HG03280 (cell line): ENCODE data around the gene DHX32.

Source experiments
- ATAC-seq: cut with Tn5 transposase; IDR thresholded peaks from one replicate; pipeline ENCODE4 v1.9.1; 2021; ENCODE audit warnings: mild to moderate bottlenecking, moderate library complexity; ENCODE audit not compliant: unreplicated experiment

DHX32 gene

GRCh38 chr10:125816548-125816947, 64.5 kb downstream of the DHX32 start:
- no peak for ATAC-seq

- no peak for ATAC-seq
Measured at GRCh38 chr10:125815764-125816163, 65.3 kb downstream of the DHX32 start.

- ATAC-seq, result no peak
Measured at GRCh38 chr10:125812128-125812750, 68.9 kb downstream of the DHX32 start.

DNA sequence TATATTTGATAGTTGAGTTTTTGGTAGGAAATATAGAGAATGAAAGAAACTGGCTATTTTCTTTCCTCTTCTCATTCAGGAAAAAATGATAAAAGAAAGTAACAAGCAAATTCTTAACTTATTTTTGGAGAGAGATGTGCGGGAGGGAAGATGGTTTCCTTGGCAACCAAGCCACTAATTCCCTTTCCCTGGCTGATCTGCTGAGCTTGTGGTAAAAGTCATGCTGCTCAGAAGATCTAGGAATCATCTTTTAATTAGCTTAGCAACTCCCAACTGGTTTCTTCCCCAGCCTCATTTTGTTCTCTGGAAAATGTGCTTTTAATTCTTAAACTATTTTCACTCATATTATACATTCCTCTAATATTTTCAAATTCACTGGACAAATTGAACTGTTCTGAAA, 69.8 kb downstream of the DHX32 start:
- ATAC-seq, result no peak

GRCh38 chr10:125808047-125808446, 73.0 kb downstream of the DHX32 start:
- ATAC-seq, result no peak

GRCh38 chr10:125802739-125803138, 78.4 kb downstream of the DHX32 start:
- ATAC-seq, result no peak

DNA sequence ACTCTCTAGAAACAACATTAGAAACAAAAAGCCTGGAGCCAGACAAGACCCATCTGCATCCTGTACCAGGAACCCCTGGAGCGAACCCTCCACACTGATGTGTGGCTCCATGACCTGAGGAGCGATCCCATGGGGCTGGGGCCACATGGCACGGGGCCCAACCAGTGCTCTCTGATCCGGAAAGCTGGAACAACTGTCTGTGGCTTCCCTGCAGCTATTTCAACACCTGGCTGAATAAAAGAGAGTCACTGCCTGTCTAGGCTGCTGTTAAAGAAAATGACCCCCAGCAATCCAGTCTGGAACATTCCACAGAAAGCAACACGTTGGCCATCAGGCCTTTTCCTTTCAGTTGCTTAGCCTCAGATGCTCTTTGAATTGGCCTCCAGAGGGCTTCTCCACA, 79.0 kb downstream of the DHX32 start:
- no peak for ATAC-seq

DNA sequence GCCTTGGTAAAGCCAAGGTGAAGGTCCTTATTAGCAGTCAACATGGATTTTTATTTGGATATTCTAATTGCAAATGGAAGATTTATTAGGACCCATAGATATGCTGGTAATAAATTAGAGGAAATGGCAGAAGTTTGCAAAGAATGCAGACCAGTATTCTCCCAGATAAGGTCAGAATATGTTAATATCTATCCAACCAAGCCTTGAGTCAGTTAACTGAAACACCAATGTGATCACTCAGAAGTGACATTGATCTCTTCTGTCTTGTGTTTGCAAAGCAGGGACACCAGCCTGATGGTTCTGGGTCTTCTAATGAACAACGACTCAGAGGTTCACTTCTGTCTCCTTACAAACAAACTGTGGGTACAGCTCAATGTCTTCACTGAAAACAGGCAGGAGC, 79.5 kb downstream of the DHX32 start:
- ATAC-seq, result no peak

DNA sequence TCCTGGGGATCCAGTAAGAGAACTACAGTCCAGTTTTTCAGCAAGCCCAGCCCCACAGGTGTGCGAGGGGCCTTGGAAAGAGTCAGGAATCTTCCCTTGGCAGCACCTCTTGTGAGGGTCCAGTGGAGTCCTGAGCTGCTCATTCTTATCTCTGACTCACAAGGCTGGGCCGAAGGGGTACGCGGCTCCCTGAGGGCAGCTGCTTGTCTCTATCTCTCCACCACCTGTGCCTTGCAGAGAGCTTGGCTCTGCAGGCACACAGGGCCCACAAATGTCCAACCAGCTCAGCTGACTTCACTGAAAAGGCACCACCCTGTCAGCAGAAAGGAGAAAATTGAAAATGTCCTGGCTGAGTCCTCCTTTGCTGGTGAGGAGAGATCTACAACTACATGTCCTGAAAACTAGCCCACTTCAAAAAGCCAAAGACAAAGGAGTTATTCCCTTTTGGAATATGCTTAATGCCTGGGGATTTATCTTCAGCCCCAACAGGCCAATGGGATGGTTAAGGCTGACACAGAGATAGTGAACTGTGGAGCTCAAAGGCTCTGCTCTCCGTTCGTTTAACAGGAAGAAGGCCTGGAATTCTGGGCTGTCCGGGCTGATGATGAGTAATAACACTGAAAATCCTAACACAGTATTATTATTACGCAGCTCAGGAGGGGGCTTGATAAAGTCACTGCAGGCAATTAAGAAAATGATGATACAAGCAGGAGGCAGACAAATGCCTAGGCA, 81.5 kb downstream of the DHX32 start:
- ATAC-seq, result no peak

GRCh38 chr10:125797994-125798662, 83.0 kb downstream of the DHX32 start:
- no peak for ATAC-seq

DNA sequence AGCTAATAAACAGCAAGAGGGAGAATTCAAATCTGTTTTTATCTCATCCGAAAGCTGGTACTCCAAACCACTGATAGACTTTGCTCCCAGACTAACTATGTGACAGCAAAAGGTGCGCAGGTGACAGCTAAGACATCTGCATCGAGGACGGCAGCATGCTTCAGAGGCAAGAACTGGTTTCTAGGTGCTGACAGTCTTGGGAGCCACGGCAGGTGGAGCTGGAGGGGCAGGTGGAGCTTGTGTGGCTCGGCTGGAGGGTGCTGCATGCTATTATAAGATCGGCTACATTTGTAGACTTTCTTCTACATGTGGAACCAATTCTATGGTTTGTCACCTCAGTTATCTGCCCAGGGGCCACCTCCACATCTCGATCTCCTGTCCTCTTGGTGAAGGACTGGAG, 83.7 kb downstream of the DHX32 start:
- no peak for ATAC-seq

DNA sequence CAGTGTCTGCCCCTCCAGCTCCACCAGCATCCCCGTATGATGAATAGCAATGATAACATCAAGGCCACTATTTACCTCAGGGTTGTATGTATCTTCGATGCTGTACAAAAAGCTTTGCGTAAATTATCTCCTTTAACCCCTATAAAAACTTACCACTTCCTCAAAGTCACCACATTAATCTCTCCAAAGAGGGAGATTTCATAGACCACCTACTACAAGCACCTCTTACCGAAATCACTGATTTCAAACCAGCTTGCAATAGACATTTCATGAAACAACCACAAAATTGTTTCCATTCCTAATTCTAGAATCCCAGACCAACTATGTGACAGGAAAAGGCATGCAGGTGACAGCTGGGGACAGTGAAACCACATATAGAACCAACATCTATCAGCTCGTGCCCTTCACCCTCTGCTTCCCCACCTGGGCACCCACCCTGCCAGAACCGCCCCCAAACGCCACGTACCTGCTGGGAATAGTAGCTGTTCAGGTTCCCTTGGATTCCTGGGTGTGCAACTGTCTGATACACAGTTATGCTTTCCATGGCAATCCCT, 85.4 kb downstream of the DHX32 start:
- ATAC-seq, result no peak

DNA sequence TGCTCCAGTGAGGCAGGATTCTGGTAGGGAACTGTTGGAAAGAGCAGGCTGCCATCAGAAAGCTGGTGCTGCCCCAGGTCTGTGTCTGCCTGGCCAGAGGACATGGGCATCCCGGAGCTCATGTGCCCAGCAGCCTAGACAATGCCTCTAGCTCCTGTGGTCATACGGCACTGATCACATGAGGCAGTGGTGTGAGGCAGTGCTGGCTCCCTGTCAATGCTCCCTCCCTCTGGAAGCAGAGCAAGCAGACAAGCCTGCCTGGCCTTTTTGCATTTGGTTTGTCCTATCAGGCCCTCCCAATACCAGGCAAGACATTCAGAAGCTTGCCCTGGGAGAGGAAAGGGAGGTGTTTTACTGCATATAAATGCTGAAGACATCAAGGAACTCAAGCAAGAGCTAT, 86.0 kb downstream of the DHX32 start:
- no peak for ATAC-seq

- no peak for ATAC-seq
Measured at GRCh38 chr10:125792342-125793300, 88.5 kb downstream of the DHX32 start.

DNA sequence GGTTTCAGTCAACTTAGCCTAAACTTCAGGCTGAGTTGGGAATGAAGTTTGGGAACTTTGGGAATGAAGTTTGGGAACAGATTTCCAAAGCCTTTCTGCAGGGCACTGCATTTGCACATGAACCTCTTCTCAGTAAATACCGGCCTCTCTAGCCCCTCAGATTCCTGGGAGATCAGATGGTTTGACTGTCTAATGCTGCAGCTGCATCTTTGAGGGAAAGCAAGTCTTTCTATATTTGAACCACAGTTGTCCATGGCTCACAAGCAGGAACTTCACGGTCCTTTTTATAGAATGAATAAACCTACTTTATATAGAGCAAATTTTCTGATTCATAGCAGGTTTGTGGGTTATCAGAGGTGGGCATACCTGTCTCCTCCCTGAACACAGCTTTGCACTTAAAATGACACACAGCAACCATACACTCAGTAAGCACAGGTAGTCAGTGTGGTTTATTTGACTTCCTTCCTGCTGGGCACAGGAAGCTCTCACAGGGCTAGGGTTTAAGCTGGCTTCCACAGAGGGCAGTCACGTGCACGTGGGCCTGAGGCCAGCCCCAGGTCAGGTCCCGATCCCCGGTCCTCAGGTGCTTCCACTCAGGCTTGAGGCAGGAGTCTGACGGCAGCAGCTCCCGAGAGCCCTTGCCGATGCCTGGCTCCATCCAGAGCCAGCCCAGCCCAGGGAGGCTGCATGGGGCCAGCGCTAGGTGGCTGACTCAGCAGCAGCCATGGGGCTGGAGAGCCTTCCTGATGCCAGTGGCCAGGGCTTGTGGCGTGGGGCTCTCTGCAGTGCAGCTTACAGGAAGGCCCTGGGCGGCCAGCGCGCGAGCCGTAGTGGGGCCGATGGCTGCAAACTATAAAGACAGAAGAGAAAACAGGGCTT, 92.7 kb downstream of the DHX32 start:
- ATAC-seq, result no peak
